GM11168 (cell line): ENCODE results near the gene PIK3R1.

Experiments
- in situ Hi-C: fragments of 300-500 bp; cut with MboI; formaldehyde crosslinking; loops from one replicate; pipeline ENCODE4 v1.12.0; 2022; ENCODE audit warnings: low sequenced_read_pairs; ENCODE audit not compliant: unreplicated experiment

The PIK3R1 gene

DNA sequence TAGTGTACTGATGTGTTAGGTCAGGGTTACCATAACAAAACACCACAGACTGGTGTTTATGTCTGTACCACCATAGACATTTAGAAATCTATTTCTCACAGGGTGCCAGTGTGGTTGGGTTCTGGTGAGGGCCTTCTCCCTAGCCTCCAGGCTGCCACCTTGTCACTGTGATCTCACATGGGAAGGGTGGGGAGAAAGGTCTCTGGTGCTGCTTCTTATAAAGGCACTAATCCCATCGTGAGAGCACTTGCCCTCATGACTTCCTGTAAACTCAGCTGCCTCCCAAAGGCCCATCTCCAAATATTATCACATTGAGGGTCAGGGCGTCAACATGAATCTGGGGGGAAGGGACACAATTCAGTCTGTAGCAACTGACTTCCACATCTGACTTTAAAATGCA lies 49.8 kb downstream of the PIK3R1 start:
- in situ Hi-C loops: loop anchor here (25.0 kb wide), 1 partner anchor 453 kb away; no protein-coding TSS in a partner anchor

DNA sequence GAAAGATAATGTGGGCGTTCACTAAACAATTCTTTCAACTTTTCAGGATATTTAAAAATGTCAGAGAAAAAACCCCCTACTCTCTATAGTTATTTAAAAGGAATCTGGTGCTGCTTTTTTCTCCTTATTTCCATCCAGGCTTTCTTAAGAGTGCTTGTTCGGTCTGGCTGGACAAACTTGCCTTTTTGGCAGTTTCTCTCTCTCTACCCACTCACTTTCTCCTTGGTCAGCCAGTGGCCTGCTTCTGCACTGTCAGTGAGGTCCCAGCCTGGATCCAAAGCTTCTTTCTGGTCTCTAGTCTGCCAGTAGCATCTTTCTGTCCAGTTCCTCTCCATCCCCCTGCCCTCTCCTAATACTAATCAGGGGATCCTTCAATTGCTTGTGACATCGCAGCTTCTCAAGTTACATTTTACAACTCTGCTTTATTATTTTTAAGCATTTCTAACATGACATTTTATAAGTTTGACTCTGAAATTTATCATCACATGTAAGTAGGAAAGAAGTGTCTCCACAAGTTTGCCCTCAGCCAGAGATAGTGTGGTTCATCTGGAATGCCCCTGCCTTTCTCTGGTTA lies 50.4 kb downstream of the PIK3R1 start:
- in situ Hi-C loops: loop anchor here (25.0 kb wide), 1 partner anchor 454 kb away; no protein-coding TSS in a partner anchor

DNA sequence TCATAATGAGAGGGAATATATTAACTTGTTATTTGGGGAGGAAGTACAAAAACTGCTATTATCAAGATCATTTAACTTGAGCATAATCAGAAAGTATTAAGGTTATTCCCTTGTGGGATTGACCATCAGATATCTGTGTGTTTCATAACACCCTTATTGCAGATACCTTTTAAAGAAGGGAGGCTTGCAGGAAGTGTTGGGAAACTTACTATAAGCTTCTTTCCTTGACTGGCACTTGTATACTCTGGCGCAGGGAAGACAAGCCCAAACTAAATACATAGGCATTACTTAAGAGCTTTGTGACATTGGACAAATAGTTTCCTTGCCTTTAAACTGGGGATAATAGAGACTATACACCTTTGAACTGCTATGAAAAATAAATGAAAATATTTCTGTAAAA lies 50.9 kb downstream of the PIK3R1 start:
- in situ Hi-C loops: loop anchor here (25.0 kb wide), 1 partner anchor 454 kb away; no protein-coding TSS in a partner anchor

DNA sequence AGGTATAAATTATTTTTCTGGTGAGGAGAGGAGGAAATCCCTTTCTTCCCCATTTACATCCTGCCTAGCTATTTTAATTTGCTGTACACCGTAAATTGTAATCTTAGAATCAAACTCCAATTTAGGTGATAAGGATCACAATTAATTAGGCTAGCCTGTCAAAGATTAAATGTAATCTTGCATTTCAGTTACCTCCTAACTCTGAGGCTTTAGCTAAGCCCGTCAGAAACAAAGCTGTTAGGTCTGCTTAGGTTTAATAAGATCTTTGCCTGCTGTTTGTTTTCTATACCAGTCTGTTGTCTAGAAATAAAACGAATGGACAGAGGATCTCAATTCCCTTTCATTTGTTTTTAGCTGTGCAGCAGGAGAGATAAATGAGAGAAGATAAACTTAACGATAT lies 51.5 kb downstream of the PIK3R1 start:
- in situ Hi-C loops: loop anchor here (25.0 kb wide), 1 partner anchor 455 kb away; no protein-coding TSS in a partner anchor

DNA sequence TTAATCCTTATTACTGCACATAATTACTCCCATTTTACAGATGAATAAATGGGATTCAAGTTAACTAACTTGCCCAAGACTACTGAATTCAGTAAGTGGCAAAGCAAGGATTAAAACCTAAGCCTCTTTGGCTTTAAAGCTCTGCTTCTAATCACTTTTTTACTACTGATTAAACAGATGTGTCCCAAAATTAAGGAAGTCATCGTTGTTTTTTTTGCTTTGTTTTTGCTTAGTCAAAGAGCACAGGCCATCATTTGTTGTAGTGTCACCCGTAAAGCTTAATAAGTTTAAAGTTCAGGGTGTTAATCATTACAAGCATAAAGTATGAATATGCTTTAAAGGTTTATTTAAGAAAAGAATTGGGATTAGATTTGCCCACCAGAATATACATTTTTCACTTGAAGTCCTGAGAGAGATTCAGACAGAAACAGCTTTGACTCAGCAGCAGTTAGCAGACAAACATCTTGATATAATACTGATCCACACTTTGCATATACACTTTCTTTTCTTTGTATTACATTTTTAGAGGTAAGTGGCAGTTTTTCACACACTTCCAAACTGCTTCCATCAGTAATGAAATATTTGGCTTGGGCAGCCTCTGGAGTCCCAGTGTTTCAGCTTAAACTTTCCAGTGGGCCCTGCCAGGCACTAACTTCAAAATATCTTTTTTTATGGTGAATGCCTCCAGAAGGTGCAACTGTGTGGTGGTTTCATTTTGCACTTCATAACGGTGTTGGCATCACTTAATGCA lies 52.7 kb downstream of the PIK3R1 start:
- in situ Hi-C loops: loop anchor here (25.0 kb wide), 1 partner anchor 456 kb away; no protein-coding TSS in a partner anchor

DNA sequence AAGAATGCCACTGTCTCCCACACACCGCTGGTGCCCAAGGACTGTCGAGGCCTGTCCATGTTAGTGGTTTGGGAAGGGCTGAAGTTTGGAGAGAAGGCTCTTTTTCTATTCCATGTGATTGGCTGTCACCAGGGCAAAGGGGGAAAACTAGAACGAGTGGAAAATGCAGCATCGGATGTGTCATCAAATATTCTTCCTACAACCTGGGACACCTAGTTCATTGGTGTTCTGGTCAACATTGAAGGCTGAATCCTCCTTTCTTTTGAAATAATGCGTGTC lies 53.2 kb downstream of the PIK3R1 start:
- in situ Hi-C loops: loop anchor here (25.0 kb wide), 1 partner anchor 456 kb away; no protein-coding TSS in a partner anchor

DNA sequence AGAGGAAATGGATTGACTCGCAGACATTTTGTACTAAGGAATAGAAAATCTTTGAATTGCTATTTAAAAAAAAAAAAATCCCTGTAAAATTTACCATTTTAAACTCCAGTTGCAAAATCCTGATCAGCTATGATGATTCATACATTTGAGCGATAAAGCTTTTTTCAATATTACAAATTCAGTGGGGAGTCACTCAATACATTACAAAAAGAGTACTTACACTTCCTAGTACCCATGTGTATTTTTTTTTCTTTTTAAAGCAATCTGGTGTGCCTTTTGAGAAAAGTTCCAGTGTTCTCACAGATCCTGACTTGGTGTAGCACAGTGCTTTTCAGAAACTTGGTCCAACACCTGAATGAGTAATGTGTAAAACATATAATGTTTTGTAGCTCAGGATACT lies 54.3 kb downstream of the PIK3R1 start:
- in situ Hi-C loops: loop anchor here (25.0 kb wide), 1 partner anchor 458 kb away; no protein-coding TSS in a partner anchor

DNA sequence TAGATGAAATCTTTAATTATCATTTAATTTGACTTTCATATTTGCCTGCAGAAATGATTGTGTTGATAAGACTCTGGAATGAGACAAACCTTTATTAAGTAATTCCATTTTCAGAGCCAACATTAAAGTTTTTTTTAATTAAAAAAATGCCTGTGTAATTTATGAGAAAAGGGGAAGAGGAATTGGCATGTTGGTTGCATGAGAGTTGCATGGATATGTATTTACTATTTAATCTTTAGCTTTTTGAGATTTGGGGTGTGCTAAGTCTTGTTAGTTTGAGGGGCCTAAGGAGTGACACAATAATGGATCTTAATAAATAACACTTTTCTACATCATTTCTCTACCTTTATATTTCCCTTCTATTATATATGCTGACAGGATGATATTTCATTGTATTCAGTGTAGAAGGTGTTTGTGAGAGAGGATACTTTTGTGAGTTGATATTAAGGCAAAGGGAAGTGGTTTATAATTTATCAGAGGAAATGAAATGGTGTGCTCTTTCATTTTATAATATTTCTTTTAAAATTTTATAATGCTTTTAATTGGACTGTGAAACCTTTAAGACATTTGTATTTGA lies 54.9 kb downstream of the PIK3R1 start:
- in situ Hi-C loops: loop anchor here (25.0 kb wide), 1 partner anchor 458 kb away; no protein-coding TSS in a partner anchor

DNA sequence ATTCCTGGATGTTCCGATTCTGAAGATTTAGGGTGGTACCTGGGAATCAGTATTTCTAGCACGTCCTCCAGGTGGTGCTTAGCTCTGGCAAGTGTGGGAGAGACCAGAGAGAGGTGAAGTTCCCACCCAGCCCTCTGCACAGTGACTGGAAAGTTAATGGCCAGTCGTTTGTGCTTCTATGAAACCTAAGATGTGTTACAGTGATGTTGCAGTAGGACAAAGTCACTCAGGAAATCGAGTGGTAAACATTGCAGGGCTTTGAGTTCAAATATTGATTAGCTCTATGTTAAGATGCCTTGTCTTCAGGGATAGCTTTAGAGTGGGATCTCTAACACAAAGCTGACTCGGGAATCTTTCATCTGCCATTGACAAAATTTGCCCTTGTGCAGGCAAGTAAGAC lies 55.6 kb downstream of the PIK3R1 start:
- in situ Hi-C loops: loop anchor here (25.0 kb wide), 1 partner anchor 459 kb away; no protein-coding TSS in a partner anchor

DNA sequence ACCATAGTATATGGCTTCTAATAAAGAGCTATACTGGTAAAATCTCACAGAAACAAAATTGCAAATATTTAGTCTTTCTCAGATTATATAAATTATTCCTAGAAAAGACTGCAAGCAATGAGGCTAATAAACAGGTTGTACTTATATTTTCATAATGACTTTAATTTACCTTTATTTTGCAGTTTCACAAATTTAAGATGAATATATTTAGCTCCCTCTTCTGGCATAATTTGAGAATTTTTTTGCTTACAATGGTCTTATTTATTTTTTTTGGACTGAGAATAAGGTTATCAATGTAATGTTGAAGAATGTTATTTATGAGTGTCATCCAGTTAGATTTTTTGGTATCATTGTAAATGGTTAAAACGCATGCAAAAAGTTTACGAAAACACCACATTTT lies 56.7 kb downstream of the PIK3R1 start:
- in situ Hi-C loops: loop anchor here (25.0 kb wide), 1 partner anchor 460 kb away; no protein-coding TSS in a partner anchor

DNA sequence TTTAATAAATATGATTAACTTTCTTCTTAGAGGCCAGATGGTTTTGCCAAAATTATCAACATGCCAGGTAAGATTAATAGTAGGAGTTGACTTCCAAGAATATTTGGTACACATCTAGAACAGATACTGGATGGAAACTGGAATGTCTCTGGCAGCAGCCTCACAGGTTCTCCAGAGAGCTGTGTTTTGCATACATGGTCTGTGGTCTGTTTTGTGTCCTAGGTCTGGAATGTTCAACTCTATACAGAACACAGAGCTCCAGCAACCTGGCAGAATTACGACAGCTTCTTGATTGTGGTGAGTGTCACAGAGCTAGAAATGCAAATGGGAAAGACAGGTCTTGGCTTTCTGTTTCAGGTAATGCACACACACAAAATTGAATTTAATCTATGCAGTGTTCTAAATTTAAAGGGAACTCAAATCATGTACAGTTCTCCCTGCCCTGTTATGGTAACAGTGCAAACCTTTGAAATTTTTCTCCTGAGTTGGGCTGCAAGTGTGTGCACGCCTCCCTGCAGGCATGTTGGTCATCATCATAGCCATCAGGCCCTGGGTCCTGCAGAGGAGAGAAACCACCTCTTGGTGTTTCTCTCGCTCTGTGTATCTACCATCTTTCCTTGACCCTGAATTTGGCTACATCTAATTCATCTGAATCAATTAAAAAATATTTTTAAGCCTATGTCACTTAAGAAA lies 58.3 kb downstream of the PIK3R1 start:
- in situ Hi-C loops: loop anchor here (25.0 kb wide), 1 partner anchor 462 kb away; no protein-coding TSS in a partner anchor

DNA sequence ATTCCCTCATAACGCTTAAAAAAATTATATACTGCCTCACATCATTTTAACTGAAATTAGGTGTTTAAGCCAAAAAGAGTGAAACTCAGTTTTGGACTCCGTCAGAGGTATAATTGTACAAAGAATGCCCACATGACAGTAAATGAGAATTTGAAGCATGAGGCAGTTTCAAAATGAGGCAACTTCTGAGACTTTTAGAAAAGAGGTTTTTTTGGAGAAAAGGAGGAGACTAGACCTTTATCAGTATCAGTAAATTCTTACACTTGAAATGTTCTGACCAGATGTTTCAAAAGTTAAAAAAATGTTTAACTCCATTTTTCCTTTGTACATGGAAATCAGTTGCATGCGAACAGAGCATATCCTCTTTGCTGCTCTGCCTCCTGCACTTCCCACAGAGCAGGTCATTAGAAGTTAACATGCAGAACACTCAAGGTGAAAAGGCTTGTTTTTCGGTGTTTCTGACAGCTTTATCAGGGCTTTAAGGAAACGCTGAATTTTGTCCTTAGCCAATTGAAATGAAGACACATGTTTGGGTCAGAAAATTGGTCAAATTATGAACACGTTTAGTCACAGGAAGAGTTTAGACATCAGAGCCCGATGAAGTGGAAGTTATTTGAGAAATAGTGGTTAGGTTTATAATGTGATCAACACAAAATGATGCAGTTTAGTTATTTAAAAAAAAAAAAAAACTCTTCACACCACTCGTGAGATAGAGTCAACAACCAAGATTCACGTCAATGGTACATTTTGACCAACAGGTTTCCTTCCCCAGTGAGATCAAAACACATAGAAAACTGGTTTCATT lies 59.5 kb downstream of the PIK3R1 start:
- in situ Hi-C loops: loop anchor here (25.0 kb wide), 3 partner anchors 387 to 737 kb away; no protein-coding TSS in a partner anchor

DNA sequence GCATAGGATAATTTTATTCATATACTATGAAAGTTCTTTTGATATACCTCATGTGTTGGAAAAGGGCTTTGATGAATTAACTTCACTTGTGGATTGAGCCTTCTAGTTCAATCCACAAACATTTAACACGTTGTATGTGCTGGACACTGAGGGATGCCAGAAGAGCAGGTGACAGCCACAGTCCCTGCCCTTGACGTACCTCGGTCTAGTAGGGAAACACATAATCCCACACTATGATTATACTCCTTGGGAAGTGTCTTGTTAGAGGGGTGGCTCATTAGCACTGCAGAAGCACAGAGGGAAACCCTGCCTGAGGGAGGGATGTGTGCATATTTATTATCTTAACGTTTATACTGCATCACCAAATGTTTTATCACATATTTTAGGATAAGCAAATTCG lies 61.2 kb downstream of the PIK3R1 start:
- in situ Hi-C loops: loop anchor here (25.0 kb wide), 2 partner anchors 386 to 736 kb away; no protein-coding TSS in a partner anchor

DNA sequence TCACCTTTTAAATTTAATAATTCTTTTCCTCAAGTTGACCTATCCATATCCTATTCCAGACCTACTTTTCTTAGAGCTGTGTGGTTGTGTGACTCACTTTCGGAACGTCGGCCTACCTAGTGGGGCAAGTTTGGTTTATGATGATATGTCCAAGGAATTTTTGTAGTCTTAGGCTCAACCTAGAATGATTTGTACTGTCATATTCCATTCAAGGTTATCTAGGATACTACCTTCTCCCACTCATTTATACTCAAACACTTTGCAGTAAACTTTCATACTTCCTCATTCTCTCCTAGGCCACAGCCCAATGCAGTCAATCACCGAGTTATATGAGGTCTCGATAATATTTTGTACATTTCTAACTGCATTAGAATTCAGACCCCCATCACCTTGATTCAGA lies 61.9 kb downstream of the PIK3R1 start:
- in situ Hi-C loops: loop anchor here (25.0 kb wide), 2 partner anchors 385 to 735 kb away; no protein-coding TSS in a partner anchor

DNA sequence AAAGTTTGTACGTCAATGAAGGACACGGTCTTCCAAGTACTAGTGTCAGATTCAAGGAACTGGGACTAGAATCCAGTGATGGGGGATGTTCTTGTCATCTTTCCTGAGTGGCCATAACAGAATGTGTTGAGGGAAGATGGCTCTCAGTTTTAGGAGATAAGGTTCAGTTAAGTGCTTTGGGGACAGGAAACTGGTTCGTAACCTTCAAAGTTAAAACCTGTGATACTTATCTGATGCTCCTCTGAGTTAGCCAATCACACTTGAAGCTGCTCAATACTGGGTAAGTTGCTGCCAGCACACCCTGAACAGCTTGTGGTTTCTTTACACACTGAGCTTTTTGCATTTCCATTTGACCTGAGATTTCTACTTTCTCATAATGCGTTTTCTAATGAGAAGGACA lies 64.4 kb downstream of the PIK3R1 start:
- in situ Hi-C loops: loop anchor here (25.0 kb wide), 2 partner anchors 382 to 732 kb away; no protein-coding TSS in a partner anchor

DNA sequence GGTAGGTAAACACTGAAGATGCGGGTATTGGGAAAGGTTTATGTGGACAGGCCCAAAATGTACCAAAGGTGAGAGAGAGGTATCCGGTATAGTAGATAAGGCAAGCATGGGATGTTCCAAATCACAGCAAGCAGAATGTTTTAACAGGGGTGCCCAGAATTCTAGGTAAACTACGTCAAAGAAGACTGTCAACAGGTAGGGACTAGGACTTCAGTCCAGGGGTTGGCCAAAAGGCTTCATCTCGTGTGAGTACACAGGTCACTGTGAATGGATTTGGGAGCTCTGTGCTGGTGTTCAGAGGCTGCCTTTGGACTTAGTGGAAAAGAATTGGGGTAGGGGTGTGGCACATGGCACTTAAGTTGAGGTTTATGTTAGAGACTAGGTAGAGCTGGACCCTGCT lies 66.4 kb downstream of the PIK3R1 start:
- in situ Hi-C loops: loop anchor here (25.0 kb wide), 2 partner anchors 380 to 730 kb away; no protein-coding TSS in a partner anchor

DNA sequence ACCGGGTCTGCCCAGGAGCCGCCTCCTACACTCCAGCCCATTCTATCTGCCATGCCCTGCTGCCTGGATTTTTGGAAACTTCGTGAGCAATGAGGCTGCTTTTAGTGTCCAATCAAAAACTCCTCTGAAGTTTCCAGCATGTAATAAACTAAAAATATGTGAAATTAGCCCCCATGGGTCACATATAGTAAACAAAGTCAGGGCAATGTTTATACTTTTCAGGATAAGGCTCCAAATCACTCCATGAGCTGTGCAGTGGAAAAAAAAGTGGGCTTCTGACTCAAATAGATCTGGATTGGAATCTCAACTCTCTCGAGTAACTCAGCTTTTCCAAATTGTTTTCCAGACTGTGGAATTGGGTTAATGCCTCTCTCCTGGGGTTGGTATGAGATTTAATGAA lies 68.2 kb downstream of the PIK3R1 start:
- in situ Hi-C loops: loop anchor here (25.0 kb wide), 2 partner anchors 379 to 729 kb away; no protein-coding TSS in a partner anchor

DNA sequence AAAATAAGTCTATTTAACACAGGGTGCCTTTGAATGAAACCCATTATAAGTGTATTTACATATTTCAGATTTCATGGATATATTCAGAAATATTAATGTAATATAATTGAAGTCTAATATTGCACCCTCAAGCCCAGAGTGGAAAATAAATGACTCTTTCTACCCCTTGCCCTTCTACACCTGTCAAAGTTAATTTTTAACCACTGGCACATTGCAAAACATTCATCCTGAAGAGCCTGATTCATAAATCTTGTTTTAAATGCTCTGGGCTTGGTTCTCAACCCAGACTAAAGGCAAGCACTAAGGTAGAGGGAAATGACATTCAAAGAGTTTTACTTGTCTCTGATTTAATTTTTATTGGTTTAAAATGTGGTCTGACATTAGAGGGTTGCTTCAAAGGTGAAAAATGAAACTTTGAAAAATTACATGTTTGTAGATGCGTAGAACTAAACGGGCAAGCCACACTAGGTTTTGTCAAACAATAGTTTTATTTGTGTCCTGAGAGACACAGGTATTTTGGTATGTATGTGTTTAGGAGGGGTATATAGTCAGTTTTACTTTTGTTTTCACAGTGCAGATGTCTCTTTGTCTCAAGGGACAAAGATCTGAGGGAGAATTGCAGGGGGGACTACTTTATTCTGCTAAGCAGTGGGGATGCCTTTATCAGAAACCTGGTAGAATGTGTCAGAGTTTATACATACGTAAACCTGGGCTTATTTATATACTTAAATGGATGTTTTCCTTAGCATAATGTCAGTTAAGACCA lies 69.7 kb downstream of the PIK3R1 start:
- in situ Hi-C loops: loop anchor here (5.0 to 25.0 kb wide), 3 partner anchors 177 to 727 kb away; no protein-coding TSS in a partner anchor
